H9 (cell line): Measurements from ENCODE around the gene LPAR6. TPM values are rescaled to one million over a fixed set of nuclear protein-coding genes. Genes with fewer than 3 reads are reported as not detected.

ENCODE experiments used
- DNase-seq: peaks from one replicate; pipeline ENCODE4 v3.0.0-alpha.2; 2017
- H2AFZ ChIP-seq: one replicate; pipeline ENCODE4 v1.6.1; 2013; ENCODE audit warnings: mild to moderate bottlenecking, low read length, control low read depth, moderate library complexity
- H2AK5ac ChIP-seq: 2 replicates; pipeline ENCODE4 v1.6.1; 2013; ENCODE audit warnings: low read length, control low read depth, mixed read lengths; ENCODE audit not compliant: insufficient read length
- H2BK120ac ChIP-seq: one replicate; pipeline ENCODE4 v1.6.1; 2013; ENCODE audit warnings: low read depth, mild to moderate bottlenecking, low read length, control low read depth, inconsistent platforms; ENCODE audit not compliant: poor library complexity, severe bottlenecking
- H2BK12ac ChIP-seq: 2 replicates; pipeline ENCODE4 v1.6.1; 2013; ENCODE audit warnings: low read length, control low read depth, mixed read lengths, low read depth; ENCODE audit not compliant: insufficient read length
- H2BK15ac ChIP-seq: 2 replicates; pipeline ENCODE4 v1.6.1; 2013; ENCODE audit warnings: low read depth, low read length, control low read depth
- H2BK20ac ChIP-seq: one replicate; pipeline ENCODE4 v1.6.1; 2013; ENCODE audit warnings: low read depth, mild to moderate bottlenecking, low read length, control low read depth, inconsistent platforms; ENCODE audit not compliant: poor library complexity, severe bottlenecking
- H2BK5ac ChIP-seq: 2 replicates; pipeline ENCODE4 v1.6.1; 2013; ENCODE audit warnings: low read length, control low read depth, mixed read lengths; ENCODE audit not compliant: insufficient read length
- H3K14ac ChIP-seq: 2 replicates; pipeline ENCODE4 v1.6.1; 2013; ENCODE audit warnings: low read length, control low read depth; ENCODE audit not compliant: insufficient read depth
- H3K18ac ChIP-seq: 2 replicates; pipeline ENCODE4 v1.6.1; 2013; ENCODE audit warnings: low read depth, mild to moderate bottlenecking, mixed read lengths, low read length, control low read depth; ENCODE audit not compliant: insufficient read length
- H3K23ac ChIP-seq: 2 replicates; pipeline ENCODE4 v1.6.1; 2013; ENCODE audit warnings: low read length, control low read depth, mixed read lengths, low read depth; ENCODE audit not compliant: insufficient read length
- H3K23me2 ChIP-seq: 2 replicates; pipeline ENCODE4 v1.6.1; 2013; ENCODE audit warnings: low read depth, mild to moderate bottlenecking, mixed read lengths, low read length, control low read depth; ENCODE audit not compliant: insufficient read length, poor library complexity, severe bottlenecking
- H3K27ac ChIP-seq: 2 replicates; pipeline ENCODE4 v1.5.1; 2013; ENCODE audit warnings: low read length, control low read depth, mixed read lengths, low read depth; ENCODE audit not compliant: insufficient read length
- H3K27me3 ChIP-seq: 2 replicates; pipeline ENCODE4 v1.6.1; 2013; ENCODE audit warnings: low read length, control low read depth, inconsistent platforms; ENCODE audit not compliant: insufficient read depth
- H3K4ac ChIP-seq: 2 replicates; pipeline ENCODE4 v1.6.1; 2013; ENCODE audit warnings: low read depth, mild to moderate bottlenecking, control low read depth, inconsistent platforms, low read length, moderate library complexity
- H3K4me1 ChIP-seq: 2 replicates; pipeline ENCODE4 v1.6.1; 2013; ENCODE audit warnings: low read length, control low read depth, inconsistent platforms; ENCODE audit not compliant: insufficient read depth
- H3K4me2 ChIP-seq: 2 replicates; pipeline ENCODE4 v1.6.1; 2013; ENCODE audit warnings: low read length, control low read depth, mixed read lengths; ENCODE audit not compliant: insufficient read length, insufficient read depth
- H3K56ac ChIP-seq: 2 replicates; pipeline ENCODE4 v1.6.1; 2013; ENCODE audit warnings: low read depth, mild to moderate bottlenecking, mixed read lengths, low read length, control low read depth; ENCODE audit not compliant: insufficient read length
- H3K79me1 ChIP-seq: 2 replicates; pipeline ENCODE4 v1.6.1; 2013; ENCODE audit warnings: low read depth, mild to moderate bottlenecking, moderate library complexity, low read length, control low read depth, inconsistent platforms; ENCODE audit not compliant: insufficient read depth, poor library complexity, severe bottlenecking
- H3K79me2 ChIP-seq: 2 replicates; pipeline ENCODE4 v1.6.1; 2013; ENCODE audit warnings: low read length, control low read depth, inconsistent platforms; ENCODE audit not compliant: insufficient read depth
- H3K9ac ChIP-seq: 2 replicates; pipeline ENCODE4 v1.6.1; 2013; ENCODE audit warnings: low read length, control low read depth, mixed read lengths; ENCODE audit not compliant: insufficient read length; ENCODE audit errors: extremely low read depth
- H3K9me3 ChIP-seq: one replicate; pipeline ENCODE4 v1.6.1; 2013; ENCODE audit warnings: low read depth, low read length, inconsistent platforms; ENCODE audit not compliant: control insufficient read depth
- H3T11ph ChIP-seq: one replicate; pipeline ENCODE4 v1.6.1; 2013; ENCODE audit warnings: mild to moderate bottlenecking, low read length, control low read depth, inconsistent platforms
- H4K20me1 ChIP-seq: one replicate; pipeline ENCODE4 v1.6.1; 2013; ENCODE audit not compliant: control insufficient read depth, insufficient read length, insufficient read depth
- H4K5ac ChIP-seq: 2 replicates; pipeline ENCODE4 v1.6.1; 2013; ENCODE audit warnings: low read depth, mild to moderate bottlenecking, mixed read lengths, low read length, control low read depth; ENCODE audit not compliant: insufficient read length
- H4K8ac ChIP-seq: replicated peaks from 2 replicates; pipeline ENCODE4 v1.6.1; 2013; ENCODE audit warnings: low read length, control low read depth, mixed read lengths, low read depth; ENCODE audit not compliant: insufficient read length
- H4K91ac ChIP-seq: 2 replicates; pipeline ENCODE4 v1.6.1; 2013; ENCODE audit warnings: low read depth, mild to moderate bottlenecking, moderate library complexity, mixed read lengths, low read length, control low read depth; ENCODE audit not compliant: insufficient read length
- H3K27ac Mint-ChIP-seq, 3 experiments: 2 replicates in 2 of 3; 3 replicates in 1 of 3; pipeline ENCODE4 v1.8.0; 2020 to 2021; ENCODE audit warnings: mixed read lengths in 3 of 3, mild to moderate bottlenecking in 1 of 3, moderate library complexity in 1 of 3
- H3K27me3 Mint-ChIP-seq: 2 replicates; pipeline ENCODE4 v1.8.0; 2021; ENCODE audit warnings: low read depth, mild to moderate bottlenecking, moderate library complexity, mixed read lengths
- H3K36me3 Mint-ChIP-seq, 3 experiments: 2 replicates in 2 of 3; 3 replicates in 1 of 3; pipeline ENCODE4 v1.8.0; 2020 to 2021; ENCODE audit warnings: low read depth in 3 of 3, mixed read lengths in 3 of 3; ENCODE audit not compliant: insufficient read depth in 1 of 3
- H3K4me1 Mint-ChIP-seq, 2 experiments: 2 replicates each; pipeline ENCODE4 v1.8.0; 2020; ENCODE audit warnings: mixed read lengths in 2 of 2
- H3K4me3 Mint-ChIP-seq, 2 experiments: 2 replicates in 1 of 2; 3 replicates in 1 of 2; pipeline ENCODE4 v1.8.0; 2020 to 2021; ENCODE audit warnings: mild to moderate bottlenecking in 2 of 2, mixed read lengths in 2 of 2, moderate library complexity in 1 of 2
- H3K9me3 Mint-ChIP-seq, 2 experiments: 2 replicates in 1 of 2; 3 replicates in 1 of 2; pipeline ENCODE4 v1.8.0; 2020; ENCODE audit warnings: mild to moderate bottlenecking in 2 of 2, mixed read lengths in 2 of 2, moderate library complexity in 1 of 2
- CTCF ChIP-seq: fragments of 200-600 bp; sonication (generic); conservative IDR thresholded peaks from 3 replicates; pipeline ENCODE4 v1.8.0; 2021; ENCODE audit warnings: antibody characterized with exemption, mild to moderate bottlenecking
- WGBS: extraction: QIAGEN DNeasy Blood & Tissue Kit; methylation state at CpG from one replicate; pipeline ENCODE4 v1.1.7; 2013; ENCODE audit warnings: missing lambda C conversion rate, low lambda C conversion rate, mixed read lengths; ENCODE audit not compliant: insufficient read length; ENCODE audit errors: extremely low coverage; 5-methylcytosine and 5-hydroxymethylcytosine counted together
- total RNA-seq: library from RNA; stranded (reverse); gene quantifications from 2 replicates; pipeline ENCODE4 v1.2.1, GENCODE V29; 2021

The LPAR6 gene
- total RNA-seq, 1 experiment from 2014 or later = 4.2 TPM

DNA sequence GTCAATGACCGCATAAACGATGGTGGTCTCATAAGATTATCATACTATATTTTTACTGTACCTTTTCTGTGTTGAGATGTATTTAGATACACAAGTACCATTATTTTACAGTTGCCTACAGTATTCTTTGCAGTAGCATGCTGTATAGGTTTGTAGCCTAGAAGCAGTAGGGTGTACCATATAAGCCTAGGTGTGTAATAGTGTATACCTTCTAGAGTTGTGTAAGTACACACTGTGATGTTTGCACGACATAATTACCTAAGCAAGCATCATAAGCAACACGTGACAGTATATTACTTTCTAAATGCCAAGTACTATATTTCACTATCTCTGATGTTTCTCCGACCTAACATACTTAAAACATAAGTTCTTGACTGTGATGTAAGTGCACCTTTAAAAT, 2.7 kb downstream of the LPAR6 start:
- no peaks in the 10 kb centered on the region; a peak in 1 of 5 replicates for H3K9me3 Mint-ChIP-seq

More for the DNA sequence above, 2.7 kb downstream of the LPAR6 start:
- Histone ChIP-seq H4K8ac (no peak overlapping the region), H4K20me1 (no peaks in the 10 kb centered on the region), H3K4me1 (no peaks in the 10 kb centered on the region; the same call in 1 of the 2 replicates), H4K91ac (no peak overlapping the region), H2BK120ac (no peak overlapping the region), H2AFZ (no peak overlapping the region), H2BK20ac (no peak overlapping the region), H3K18ac (no peak overlapping the region), H2AK5ac (no peak overlapping the region), H3K56ac (no peak overlapping the region), H3K23ac (no peak overlapping the region), H3K14ac (no peak overlapping the region), H3K4me2 (no peak overlapping the region), H3K9ac (no peak overlapping the region), H3K23me2 (no peaks in the 10 kb centered on the region), H3K27ac (no peak overlapping the region), H2BK15ac (no peak overlapping the region), H3T11ph (no peak overlapping the region), H3K4ac (no peak overlapping the region), H2BK5ac (no peak overlapping the region), H2BK12ac (no peak overlapping the region), H3K79me1 (no peaks in the 10 kb centered on the region), H3K9me3 (no peaks in the 10 kb centered on the region), H4K5ac (no peak overlapping the region), H3K79me2 (no peaks in the 10 kb centered on the region), H3K27me3 (no peaks in the 10 kb centered on the region)
- H3K4me3 Mint-ChIP-seq = peak overlapping the region; percentile 41 to 68; a peak in 3 of 5 replicates
- no peaks in the 10 kb centered on the region for H3K36me3 Mint-ChIP-seq
- no CpG with 5 or more reads among the region's 5 CpGs for WGBS
- H3K27me3 Mint-ChIP-seq = no peaks in the 10 kb centered on the region
- H3K4me1 Mint-ChIP-seq = peaks cover 22% of the 10 kb centered on the region in 2 experiments
- no peak for DNase-seq
- H3K27ac Mint-ChIP-seq = no peak overlapping the region
- TF ChIP-seq CTCF = no peak
